ENCODE measurements around the gene B4GALT2.

DNA sequence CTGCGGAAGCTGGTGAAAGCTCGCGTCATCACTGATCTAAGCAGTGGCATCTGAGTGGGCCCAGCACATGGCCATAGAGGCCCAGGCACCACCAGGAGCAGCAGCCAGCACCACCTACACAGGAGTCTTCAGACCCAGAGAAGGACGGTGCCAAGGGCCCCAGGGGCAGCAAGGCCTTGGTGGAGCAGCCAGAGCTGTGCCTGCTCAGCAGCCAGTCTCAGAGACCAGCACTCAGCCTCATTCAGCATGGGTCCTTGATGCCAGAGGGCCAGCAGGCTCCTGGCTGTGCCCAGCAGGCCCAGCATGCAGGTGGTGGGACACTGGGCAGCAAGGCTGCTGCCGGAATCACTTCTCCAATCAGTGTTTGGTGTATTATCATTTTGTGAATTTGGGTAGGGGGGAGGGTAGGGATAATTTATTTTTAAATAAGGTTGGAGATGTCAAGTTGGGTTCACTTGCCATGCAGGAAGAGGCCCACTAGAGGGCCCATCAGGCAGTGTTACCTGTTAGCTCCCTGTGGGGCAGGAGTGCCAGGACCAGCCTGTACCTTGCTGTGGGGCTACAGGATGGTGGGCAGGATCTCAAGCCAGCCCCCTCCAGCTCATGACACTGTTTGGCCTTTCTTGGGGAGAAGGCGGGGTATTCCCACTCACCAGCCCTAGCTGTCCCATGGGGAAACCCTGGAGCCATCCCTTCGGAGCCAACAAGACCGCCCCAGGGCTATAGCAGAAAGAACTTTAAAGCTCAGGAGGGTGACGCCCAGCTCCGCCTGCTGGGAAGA lies 48.7 kb upstream of the B4GALT2 start:
- TF ChIP-seq CTCF (IDR thresholded peaks at IDR 0.05) = peak in 2 of 6 experiments; percentile 14 to 34
- no peak for TF ChIP-seq POLR2A (IDR thresholded peaks at IDR 0.05)
- no peak for TF ChIP-seq POLR2AphosphoS5 (IDR thresholded peaks at IDR 0.05)
- no peak for TF ChIP-seq EP300 (IDR thresholded peaks at IDR 0.05)

Measured in upper lobe of left lung (tissue), 4 donors.